ENCODE data around the gene ARHGAP23.

- TF ChIP-seq RAD21 (IDR thresholded peaks at IDR 0.05; ENCODE audit: insufficient read depth, low read depth, low read length): no peak
- TF ChIP-seq CEBPB (IDR thresholded peaks at IDR 0.05; ENCODE audit: borderline replicate concordance in 1 of 2, low read depth in 2 of 2, low read length in 2 of 2): peak in 1 of 2 experiments; percentile 61; a peak in 1 of 4 replicates
- TF ChIP-seq, protein P1, sequence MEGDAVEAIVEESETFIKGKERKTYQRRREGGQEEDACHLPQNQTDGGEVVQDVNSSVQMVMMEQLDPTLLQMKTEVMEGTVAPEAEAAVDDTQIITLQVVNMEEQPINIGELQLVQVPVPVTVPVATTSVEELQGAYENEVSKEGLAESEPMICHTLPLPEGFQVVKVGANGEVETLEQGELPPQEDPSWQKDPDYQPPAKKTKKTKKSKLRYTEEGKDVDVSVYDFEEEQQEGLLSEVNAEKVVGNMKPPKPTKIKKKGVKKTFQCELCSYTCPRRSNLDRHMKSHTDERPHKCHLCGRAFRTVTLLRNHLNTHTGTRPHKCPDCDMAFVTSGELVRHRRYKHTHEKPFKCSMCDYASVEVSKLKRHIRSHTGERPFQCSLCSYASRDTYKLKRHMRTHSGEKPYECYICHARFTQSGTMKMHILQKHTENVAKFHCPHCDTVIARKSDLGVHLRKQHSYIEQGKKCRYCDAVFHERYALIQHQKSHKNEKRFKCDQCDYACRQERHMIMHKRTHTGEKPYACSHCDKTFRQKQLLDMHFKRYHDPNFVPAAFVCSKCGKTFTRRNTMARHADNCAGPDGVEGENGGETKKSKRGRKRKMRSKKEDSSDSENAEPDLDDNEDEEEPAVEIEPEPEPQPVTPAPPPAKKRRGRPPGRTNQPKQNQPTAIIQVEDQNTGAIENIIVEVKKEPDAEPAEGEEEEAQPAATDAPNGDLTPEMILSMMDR (IDR thresholded peaks at IDR 0.05 in 2 of 3, conservative IDR thresholded peaks at IDR 0.05 in 1 of 3; ENCODE audit: control insufficient read depth in 2 of 3, extremely low read depth in 1 of 3, insufficient read depth in 1 of 3, low read depth in 3 of 3, low read length in 3 of 3): no peak
Measured at GRCh38 chr17:38415250-38416194, 12.7 kb upstream of the ARHGAP23 start.
